Measurements from ENCODE around the gene PBRM1.

GRCh38 chr3:52501046-52501445, 184.7 kb downstream of the PBRM1 start:
- TF ChIP-seq CTCF (IDR thresholded peaks at IDR 0.05; ENCODE audit: low read depth, low read length, missing input control): no peak
- no peak for TF ChIP-seq MAX (IDR thresholded peaks at IDR 0.05)
- TF ChIP-seq, protein P1, sequence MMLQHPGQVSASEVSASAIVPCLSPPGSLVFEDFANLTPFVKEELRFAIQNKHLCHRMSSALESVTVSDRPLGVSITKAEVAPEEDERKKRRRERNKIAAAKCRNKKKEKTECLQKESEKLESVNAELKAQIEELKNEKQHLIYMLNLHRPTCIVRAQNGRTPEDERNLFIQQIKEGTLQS (IDR thresholded peaks at IDR 0.05): no peak
- TF ChIP-seq EGR1 (IDR thresholded peaks at IDR 0.05; ENCODE audit: low read depth in 2 of 2): no peak
- TF ChIP-seq TAF1 (conservative IDR thresholded peaks at IDR 0.05): no peak
- no peak for TF ChIP-seq YY1 (IDR thresholded peaks at IDR 0.05)
- TF ChIP-seq GABPA (IDR thresholded peaks at IDR 0.05 in 1 of 2, conservative IDR thresholded peaks at IDR 0.05 in 1 of 2): no peak
- no peak for TF ChIP-seq RAD21 (IDR thresholded peaks at IDR 0.05)

Data from liver (tissue), 3 donors.